HG02884 (cell line): ENCODE data around the gene ZFR2.

Experiments
- ATAC-seq: cut with Tn5 transposase; IDR thresholded peaks from one replicate; pipeline ENCODE4 v1.9.1; 2021; ENCODE audit warnings: mild to moderate bottlenecking, moderate library complexity; ENCODE audit not compliant: unreplicated experiment

The ZFR2 gene

DNA sequence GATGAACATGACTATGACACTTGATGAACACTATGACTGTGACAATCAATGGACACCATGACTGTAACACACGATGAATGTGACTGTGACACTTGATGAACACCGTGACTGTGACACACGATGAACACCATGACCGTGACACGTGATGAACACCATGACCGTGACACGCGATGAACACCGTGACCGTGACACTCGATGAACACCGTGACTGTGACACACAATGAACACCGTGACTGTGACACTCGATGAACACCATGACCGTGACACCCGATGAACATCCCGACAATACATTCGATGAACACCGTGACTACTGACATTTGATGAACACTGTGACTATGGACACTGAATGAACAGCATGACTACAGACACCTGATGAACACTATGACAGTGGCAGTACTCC lies 30.9 kb downstream of the ZFR2 start:
- no peak for ATAC-seq

DNA sequence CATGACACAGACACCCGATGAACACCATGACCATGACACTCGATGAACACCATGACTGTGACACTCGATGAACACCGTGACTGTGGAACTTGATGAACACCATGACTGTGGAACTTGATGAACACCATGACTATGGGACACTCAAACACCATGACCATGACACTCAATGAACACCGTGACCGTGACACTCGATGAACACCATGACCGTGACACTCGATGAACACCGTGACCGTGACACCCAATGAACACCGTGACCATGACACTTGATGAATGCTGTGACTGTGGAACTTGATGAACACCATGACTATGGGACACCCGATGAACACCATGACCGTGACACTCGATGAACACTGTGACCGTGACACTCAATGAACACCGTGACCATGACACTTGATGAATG lies 31.5 kb downstream of the ZFR2 start:
- ATAC-seq: no peak

DNA sequence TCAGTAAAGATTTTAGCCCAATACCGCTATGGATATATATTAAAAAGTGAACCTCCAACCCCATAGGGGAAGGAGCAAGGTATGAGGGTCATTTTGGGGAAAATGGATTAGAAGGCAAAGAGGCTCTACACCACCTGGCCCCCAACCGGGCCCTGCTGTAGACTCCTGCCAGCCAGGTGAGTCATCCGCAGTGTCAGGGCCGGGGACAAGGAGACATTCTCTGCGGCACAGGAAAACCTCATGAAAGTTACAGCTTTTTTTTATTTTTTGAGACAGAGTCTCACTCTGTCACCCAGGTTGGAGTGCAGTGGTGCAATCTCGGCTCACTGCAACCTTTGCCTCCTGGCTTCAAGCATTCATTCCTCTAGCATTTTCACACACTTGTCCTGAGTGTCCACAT lies 32.0 kb downstream of the ZFR2 start:
- ATAC-seq: no peak

DNA sequence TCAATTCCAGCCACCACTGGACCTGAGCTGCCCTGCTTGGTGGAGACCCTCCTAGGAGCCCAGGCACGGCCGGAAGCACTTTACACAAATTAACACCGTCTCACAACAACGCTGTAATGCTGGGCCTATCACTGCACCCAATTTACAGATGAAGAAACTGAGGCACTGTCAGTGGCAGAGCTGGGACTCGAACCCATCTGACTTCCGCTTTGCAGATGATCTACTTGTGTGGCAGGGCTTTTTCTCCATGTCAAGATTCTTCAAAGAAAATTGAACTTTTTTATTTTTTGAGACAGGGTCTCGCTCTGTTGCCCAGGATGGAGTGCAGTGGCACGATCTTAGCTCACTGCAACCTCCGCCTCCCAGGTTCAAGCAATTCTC lies 33.8 kb downstream of the ZFR2 start:
- ATAC-seq: no peak

DNA sequence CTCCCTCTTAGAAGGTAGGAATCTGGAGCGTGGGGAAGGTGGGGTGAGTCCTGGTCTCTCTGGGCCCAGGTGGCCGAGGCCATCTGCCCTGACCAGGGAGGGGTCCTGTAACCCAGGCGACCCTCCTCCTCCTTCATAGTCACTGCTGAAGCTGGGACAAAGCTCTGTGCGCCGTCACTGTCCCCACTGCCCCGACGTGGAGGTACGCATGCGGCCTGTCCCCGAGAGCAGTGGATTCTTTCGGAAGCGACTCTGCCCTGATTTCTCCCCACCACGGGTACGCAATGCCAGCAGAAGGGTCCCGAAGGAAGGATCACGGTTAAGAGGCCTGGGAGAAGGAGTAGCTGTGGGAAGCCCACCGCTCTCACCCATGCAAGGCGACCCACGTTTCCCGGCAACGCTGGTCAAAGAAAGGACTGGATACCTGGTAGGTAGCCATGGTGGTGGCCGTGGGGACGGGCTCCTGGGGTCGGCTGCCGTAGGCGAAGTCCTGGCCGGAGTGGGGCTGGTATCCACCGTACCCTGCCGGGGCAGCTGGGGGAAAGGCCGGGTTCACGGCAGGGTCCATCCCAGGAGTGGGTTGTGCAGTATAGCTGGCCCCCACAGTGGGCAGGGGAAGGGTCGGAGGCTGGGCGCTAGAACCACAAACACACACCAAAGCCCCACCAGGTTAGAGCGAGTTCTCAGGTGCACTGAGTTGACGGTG lies 34.3 kb downstream of the ZFR2 start:
- ATAC-seq: no peak

DNA sequence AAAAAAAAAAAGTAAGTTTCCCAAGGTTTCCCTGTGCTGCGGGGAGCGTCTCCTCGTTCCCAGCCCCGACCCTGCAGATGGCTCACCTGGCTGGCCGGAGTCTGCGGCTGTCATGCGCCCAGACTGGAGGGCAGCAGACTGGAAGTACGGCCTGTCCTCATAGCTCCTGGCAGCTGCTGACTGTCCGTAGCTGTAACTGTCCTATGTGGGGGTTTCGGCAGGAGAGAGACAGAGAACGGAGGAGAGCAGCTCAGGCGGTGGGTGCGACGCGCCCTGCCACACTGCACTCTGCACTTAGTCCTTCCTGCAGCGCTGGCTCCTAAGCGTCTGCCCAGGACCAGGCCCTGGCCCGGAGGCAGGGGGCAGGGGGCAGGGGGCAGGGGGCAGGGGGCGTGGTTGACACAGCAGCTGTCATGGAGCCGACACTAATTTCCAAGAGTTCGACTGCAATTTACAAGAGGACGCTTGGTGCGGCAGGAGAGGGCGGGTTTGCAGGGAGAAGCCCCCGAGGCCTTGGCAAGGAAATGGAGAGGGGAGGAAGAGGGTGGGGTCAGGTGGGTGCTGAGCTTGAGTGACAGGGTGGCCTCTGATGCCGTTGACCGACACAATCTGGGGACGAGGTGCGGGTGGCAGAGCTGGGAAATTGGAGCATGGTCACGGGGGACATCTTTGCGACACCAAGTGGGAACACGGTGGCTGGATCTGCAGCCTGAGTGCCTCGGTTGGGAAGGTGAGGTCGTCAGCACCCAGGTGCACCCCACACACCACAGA lies 35.1 kb downstream of the ZFR2 start:
- ATAC-seq: no peak

DNA sequence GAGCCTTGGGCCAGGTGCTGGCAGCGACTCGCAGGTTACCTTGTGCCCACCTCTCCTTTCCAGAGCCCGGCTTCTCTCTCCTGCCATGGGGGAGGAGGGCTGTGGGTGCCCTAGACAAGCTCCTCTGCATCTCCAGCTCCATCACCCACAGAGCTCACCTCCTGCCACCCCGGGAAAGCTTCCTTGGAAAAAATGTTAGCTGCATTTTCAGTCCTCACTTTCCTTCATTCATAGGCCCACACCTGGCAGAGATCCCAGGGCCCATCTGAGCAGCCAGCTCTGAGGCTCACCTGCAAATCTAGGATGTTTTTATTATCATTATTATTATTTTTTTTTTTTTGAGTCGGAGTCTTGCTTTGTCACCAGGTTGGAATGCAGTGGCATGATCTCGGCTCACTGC lies 36.8 kb downstream of the ZFR2 start:
- no peak for ATAC-seq

DNA sequence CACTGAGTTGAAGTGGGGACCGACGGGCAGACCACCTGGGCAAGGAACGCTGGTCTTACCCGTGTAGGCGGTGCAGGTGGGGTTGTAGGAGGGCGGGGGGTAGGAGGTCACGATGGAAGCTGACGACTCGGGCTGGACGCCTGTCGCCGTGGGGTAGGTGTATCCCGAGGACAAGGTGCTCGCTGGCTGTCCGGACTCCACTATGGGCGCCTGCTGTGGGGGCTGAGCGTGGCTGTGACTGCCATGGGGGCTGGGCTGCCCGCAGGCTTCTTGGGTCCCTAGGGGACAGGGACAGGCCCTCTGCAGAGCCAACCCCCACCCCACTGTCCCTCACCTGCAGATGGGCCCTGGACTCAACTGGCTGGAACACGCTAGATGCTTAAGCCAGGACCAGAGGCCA lies 37.2 kb downstream of the ZFR2 start:
- ATAC-seq: no peak

DNA sequence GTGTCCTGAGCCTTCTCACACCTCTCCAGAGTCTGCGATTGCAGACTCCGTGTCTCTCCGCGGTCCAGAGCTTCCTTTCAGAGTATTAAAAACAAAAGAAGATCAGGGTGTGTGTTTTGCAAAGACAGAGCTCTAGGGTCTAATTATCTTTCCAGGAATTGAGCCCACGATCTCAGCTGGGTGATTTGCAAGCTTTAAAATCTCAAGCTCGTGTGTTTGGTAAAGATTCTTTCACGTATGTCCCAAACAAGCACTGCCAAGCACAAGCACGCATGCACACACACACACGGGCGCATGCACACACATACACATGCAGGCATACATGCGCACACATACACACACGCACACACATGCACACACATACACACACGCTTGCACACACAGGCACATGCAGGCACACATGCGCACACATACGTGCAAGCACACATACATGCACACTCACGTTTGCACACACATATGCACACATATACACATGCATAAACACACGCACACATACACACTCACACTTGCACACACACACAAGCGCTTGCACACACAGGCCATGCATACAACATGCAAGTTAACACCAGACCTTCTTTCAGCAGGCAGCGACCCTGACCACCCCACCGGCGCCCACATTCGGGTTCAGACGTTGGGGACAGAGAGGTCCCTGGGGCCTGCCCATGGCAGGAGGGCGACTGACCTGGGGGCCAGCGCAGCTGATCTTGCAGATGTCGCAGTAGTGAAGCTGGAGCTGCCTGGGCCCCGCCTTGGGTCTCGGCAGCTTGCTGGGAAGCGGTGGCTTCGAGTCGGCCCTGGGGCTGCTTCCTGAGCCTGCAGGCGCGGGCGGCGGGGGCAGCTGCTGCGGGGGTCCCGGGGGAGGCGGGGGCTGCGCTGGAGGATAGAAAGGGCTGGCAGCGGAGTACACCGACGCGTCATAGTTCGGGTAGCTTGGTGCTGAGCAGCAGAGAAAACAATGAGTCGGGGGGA lies 37.9 kb downstream of the ZFR2 start:
- no peak for ATAC-seq

DNA sequence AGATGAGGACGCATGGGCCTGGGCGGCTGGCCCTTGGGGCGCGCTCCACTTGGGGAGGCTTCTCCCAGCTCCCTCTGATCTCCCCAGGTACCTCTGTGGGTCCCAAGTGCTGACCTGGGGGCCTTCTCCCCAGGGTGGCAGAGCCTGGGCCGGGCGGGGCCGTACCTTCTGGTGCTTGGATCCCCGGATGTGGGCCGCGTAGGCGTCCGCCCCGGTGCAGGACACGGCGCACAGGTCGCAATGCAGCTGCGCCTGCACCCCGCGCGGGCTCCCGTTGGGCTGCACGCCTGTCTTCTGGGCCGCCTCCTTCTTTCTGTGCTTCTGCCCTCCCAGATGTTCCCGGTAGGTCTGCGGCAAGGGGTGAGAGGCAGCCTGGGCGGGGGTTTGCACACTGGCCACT lies 41.5 kb downstream of the ZFR2 start:
- ATAC-seq: no peak

DNA sequence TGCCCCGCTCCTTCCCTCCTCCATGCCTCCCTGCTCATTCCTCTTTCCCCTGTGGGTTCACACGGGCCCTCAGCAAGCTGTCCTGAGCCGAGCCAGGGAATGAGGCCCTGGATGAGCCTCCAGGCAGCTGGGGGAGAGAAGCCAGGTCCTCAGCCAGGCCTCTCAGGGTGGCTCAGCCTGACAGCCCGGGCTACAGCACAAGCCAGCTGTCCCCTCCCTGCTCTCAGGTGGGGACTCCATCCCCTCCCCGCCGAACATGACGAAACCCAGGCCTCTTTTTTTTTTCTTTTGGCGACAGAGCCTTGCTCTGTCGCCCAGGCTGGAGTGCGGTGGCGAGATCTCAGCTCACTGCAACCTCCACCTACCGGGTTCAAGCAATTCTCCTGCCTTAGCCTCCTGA lies 42.7 kb downstream of the ZFR2 start:
- ATAC-seq: no peak

DNA sequence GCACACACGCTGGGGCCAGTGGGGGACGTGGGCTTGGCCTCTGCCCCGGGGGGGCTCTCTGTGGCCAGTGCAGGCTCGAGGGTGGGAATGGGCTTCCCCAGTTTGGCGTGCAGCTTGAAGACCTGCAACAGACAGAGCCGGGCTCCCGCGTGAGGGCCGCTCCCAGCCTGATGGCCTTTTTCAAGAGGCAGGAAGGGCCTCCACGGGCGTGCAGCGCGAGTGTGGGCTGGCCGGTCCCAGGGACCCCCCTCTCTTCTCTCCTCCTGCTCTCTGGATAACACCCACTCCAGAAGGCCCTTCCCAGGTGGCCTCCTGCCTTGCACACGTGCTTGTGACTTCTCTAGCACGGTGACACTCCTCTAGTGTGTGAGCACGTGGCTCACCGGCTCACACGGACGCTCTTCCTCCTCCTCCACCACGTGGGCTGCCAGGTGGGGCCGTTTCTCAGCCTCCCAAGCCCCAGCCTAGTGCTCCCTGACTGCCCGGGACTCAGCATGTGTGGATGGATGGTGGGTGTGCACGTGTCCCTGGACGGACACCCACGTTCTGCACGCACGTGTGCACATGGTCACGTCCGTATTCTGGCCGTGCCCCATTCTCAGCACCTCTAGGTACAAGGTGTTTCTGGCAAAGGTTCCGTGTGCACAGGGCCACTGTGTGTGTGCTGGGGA lies 43.4 kb downstream of the ZFR2 start:
- no peak for ATAC-seq

DNA sequence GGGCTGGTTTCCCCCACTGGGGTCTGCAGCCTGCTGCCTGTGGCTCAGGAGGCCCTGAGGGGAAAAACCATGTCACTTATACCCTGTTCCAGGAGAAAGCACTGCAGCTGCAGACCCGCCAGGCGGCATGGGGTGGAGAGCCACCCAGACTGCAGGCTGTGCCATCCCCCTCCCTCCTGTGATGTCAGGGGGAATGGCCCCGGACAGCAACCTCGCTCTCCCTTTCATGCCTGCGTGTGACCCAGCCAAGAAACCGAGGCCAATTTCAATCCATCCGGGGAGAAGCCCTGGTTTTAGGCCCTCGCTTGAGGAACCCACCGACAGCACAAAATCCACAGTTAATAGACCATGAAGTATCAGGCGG lies 45.5 kb downstream of the ZFR2 start:
- no peak for ATAC-seq

DNA sequence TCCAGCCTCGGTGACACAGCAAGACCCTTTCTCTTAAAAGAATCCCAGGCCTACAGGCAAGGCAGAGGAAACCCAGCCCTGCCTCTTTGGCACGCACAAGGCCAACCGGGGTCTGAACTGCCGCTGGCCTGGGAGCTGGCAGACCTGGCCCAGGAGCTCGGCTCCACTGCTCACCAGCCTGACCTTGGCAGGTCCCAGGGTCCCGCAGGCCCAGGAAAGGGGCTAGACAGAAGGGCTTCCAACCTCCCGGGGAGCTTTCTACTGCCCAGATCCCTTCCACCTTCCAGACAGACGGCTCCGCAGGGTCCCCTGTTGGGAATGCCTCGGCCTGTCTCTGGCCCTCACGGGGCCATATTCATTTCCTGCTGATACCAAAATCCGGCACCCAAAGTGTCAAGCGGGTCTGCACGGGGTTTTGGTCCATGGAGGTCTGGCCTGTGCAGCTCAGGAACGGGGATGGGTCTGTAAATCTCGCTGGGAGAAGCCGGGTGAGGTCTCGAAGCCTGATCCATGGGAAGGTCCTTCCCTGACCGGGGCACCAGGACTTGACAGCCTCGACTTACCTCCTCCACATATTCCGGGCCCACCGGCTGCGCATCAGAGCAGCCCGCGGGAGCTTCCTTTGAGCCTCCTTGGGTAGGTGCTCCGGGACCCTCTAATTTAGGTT lies 46.0 kb downstream of the ZFR2 start:
- no peak for ATAC-seq

DNA sequence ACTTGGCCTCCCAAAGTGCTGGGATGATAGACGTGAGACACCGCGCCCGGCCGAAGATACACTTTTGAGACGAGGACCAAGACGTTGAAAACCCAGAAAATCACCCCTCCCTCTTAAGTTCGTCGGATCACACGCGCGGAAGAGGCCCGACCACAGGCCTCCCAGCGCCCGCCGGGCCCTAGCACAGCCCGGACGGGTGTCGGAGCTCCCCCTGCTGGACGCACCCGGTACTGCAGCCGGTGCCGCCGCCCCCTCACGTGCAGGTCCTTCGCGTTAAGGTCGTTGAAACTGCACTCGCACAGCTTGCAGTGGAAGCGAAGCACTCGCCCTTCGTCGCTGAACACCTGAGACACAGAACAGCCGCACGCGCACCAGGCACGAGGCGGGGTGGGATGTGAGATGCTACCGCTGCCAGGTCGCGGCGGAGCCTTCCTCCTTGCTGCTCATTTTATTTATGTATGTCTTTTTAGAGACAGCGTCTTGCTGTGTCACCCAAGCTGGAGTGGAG lies 46.9 kb downstream of the ZFR2 start:
- ATAC-seq: no peak

DNA sequence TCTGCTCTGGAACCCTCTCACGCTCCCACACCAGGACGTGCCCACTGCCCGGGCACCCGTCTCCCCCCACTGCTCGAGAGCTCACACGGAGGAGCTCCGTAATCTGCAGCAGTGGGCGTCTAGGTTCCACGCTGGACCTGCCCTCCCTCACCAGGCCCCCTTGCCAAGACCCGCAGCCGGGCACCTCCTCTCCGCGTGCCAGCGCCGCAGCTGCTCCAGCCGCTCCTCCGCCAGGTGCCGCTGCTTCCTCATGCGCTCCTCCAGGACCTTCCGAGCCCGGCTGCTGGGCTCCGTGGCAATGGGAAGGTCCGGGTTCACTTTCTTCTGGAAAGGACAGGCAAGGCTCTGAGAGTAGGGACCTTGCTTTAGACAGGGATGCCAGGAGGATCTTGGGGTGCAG lies 47.7 kb downstream of the ZFR2 start:
- no peak for ATAC-seq

DNA sequence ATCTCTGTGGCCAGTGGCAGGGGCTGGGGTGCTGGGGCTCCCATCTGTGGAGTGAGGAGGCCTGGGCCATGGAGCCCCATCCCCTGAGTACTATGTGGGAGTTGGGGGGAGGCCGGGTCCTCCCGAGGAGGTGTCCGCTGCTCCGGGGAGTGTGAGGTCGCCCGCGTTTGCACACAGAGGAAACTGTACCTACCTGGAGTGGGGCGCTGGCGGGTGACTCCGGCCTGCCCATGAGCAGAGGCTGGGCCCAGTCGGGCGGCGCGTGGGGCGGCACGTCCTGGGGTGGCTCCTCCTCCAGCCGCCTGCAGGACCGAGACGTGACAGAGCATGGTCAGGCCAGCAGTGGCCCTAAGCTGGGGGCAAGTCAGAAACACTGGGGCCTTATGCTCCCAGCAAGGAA lies 48.8 kb downstream of the ZFR2 start:
- ATAC-seq: no peak

DNA sequence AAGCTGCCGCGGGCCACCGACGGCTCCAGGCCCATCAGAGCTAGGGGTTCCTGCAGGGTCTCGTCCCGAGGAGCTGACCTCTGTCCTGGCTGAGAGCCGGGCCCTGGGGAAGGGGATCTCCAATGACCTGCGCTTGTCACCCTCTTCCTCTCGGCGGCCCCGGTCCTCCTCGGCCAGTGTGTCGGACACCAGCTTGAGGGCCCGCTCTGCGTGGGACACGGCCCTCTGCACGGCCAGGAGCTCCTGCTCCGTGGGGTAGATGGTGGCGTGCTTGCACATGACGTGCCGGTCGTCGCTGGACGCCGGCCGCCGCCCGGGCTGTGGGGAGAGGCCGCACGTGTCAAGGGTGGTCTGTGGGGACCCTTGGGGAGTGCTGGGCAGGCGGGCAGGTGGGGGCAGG lies 49.9 kb downstream of the ZFR2 start:
- ATAC-seq: no peak

DNA sequence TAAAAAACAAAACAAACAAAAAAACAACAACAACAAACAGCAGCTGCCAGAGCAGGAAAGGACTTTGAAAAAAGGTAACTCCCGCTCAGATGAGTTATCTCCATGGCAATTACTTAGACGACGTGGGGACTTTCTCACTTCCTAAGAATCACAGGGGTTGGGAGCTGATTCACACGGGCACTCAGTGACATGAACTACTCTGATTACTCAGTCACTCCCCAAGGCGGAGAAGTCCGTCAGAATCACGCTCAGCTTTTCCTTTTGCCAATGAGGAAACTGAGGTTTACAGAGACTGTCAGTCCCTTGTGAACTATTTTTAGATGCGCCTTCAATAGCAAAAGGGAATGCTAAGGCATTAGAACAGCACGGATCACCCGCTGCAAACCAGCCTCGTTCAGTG lies 50.4 kb downstream of the ZFR2 start:
- ATAC-seq: no peak

DNA sequence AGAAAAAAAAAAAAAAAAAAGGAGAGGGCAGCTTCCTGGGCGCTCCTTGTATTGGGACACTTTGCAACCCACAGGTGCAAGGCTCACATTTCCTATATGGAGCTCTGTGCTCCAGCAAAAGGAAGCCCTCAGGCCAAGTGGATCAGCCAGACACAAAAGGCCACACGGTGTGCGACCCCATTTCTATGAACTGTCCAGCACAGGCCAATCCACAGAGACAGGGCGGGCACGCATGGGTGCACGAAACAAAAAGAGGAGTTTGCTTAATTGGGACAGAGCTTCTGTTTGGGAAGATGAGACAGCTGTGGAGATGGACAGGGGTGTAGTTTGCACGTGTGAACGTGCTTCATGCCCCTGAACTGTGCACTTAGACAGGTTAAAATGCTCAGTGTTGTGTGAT lies 51.1 kb downstream of the ZFR2 start:
- ATAC-seq: no peak
